RWPE1 (cell line): ENCODE results near the gene GLI2.
A peak's percentile ranks its signal among the peaks of the same experiment; 100 is the strongest.

Experiments
- CTCF ChIA-PET: fragments of 350-600 bp; sonication (Branson Sonifier 250); formaldehyde crosslinking; extraction: SDS; loops from one replicate; lab custom pipeline; 2021; lab: Yijun Ruan, JAX
- POLR2A ChIA-PET: fragments of 400-600 bp; formaldehyde crosslinking; extraction: SDS; loops from one replicate; lab custom pipeline; 2020; ENCODE audit warnings: antibody characterized with exemption; ENCODE audit not compliant: low non-redundant PET; lab: Yijun Ruan, JAX
- DNase-seq: peaks from one replicate; pipeline ENCODE4 v3.0.0; 2012; ENCODE audit warnings: low spot score
- H3K27ac ChIP-seq: fragments of 450-650 bp; 2 replicates; pipeline ENCODE4 v1.5.1; 2017
- TF ChIP-seq, protein P1 (sequence below): fragments of 450-650 bp; conservative IDR thresholded peaks from 2 replicates; pipeline ENCODE4 v1.5.1; 2017; ENCODE audit warnings: low read depth, mild to moderate bottlenecking

The GLI2 gene

DNA sequence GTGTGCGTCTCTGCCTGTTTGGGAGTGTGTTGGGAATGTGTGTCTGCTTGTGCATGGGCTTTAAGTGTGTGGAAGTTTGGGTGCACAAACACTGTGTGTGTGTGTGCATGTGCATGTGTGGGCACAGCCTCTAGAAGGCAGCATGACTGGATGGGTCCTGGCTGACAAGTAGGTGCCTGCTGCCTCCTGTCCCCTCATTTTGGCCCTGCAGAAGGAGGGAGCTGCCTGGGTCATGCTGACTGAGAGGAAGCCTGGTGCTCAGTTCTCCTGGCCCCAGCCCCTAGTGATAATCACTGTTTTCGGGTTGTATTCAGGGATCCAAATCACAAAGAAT lies 34.1 kb downstream of the GLI2 start:
- DNase-seq, result no peak
- H3K27ac ChIP-seq, result no peak overlapping the region
- ChIA-PET POLR2A (no interaction called here), CTCF (no interaction called here)
- TF ChIP-seq, protein P1, sequence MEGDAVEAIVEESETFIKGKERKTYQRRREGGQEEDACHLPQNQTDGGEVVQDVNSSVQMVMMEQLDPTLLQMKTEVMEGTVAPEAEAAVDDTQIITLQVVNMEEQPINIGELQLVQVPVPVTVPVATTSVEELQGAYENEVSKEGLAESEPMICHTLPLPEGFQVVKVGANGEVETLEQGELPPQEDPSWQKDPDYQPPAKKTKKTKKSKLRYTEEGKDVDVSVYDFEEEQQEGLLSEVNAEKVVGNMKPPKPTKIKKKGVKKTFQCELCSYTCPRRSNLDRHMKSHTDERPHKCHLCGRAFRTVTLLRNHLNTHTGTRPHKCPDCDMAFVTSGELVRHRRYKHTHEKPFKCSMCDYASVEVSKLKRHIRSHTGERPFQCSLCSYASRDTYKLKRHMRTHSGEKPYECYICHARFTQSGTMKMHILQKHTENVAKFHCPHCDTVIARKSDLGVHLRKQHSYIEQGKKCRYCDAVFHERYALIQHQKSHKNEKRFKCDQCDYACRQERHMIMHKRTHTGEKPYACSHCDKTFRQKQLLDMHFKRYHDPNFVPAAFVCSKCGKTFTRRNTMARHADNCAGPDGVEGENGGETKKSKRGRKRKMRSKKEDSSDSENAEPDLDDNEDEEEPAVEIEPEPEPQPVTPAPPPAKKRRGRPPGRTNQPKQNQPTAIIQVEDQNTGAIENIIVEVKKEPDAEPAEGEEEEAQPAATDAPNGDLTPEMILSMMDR, result no peak

DNA sequence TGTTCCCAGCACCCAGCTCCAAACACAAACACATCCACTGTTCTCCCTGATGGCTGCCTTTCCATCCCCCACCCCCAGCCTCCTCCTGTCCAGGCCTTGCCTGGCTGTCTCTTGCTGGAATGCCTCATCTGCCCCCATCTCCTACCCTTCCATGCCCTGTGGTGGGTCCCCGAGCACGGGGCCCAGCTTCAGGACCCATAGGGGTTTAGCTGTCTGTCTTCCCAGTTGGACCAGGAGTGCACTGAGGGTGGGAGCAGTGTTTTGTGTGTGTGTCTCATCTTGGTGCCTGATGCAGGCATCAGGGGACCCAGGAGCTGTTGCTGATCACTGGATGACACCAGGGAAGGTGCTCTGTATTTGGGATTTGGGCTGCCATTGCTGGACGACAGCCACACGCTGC lies 34.5 kb downstream of the GLI2 start:
- DNase-seq, result no peak
- ChIA-PET CTCF (no interaction called here), POLR2A (no interaction called here)
- TF ChIP-seq, protein P1, result no peak
- H3K27ac ChIP-seq, result no peak overlapping the region

DNA sequence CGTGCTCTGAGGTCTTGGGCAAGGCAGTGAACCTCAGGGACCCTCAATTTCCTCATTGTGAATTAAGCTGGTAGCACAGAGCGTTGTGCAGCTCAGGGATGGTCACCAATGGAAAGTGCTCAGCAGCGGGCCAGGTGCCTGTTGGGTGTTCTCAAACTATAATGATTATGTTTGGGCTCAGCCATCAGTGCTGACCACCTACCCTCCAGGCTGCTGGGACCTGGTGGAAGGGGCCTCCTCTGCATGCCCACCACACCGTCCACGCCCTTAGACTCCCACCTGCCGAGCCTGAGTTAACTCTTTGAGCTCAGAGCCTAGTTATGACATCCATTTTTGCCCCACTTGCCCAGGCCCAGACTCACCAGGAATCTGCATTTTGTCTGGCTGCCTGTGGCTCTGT lies 35.0 kb downstream of the GLI2 start:
- ChIA-PET POLR2A (no interaction called here), CTCF (no interaction called here)
- DNase-seq, result no peak
- H3K27ac ChIP-seq, result no peak overlapping the region
- TF ChIP-seq, protein P1, result no peak

DNA sequence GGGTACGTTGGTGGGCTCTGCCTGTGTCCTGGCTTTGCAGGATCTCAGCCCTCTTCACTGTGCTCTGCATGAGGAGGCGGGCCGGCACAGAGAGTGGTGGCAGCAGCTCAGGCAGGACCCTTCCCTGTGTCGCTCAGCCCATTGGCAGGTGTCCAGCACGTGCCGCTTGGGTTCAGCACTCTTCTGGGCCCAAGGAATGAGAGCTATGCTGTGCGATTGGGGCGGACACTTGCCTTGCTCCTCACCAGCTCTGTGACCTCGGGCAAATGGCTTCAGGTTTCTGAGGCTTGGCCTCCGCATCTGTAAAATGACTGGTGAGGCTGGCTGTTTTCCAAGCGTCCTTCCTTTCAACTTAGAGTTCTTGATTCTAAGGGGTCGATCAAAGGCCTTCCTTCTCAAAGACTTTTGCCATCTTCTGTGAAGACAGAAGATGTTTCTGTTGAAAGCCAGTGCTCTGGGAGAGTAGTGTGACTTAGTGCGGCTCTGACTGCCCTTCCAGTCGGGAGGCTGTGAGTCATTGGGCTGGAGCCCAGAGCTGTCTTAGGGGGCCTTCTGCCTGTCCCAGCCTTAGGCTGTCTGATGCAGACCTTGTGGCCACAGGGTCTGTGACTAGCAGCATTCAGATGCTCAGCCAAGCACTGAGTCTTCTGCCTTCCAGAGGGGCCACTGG lies 35.6 kb downstream of the GLI2 start:
- POLR2A ChIA-PET, result no interaction called here
- peak; percentile 27 for DNase-seq
- TF ChIP-seq, protein P1, result no peak
- CTCF ChIA-PET, result no interaction called here
- peak overlapping the region; percentile 32; the same call in 1 of the 2 replicates for H3K27ac ChIP-seq

DNA sequence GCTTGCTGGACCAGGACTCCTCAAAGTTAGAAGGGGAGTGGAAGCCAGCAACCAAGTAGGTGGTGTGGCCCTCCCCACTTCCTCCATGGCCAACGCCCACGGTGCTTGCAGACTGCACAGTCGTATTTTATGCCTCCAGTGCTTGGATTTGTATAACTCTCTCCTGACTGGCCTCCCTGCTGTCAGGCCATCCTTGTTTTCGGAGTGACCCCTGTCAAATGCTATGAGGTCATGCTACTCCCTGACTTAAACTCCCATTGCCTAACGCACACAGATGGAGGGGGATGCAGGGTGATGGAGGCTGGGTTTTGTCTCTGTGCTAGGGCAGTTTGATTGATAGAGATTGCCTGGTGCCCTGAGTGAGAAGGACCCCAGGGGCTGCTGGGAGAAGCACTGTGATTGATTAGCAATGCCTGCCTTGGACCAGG lies 36.1 kb downstream of the GLI2 start:
- CTCF ChIA-PET, result no interaction called here
- TF ChIP-seq, protein P1, result no peak
- POLR2A ChIA-PET, result no interaction called here
- no peak for DNase-seq
- peak overlapping the region; percentile 32; the same call in 1 of the 2 replicates for H3K27ac ChIP-seq

DNA sequence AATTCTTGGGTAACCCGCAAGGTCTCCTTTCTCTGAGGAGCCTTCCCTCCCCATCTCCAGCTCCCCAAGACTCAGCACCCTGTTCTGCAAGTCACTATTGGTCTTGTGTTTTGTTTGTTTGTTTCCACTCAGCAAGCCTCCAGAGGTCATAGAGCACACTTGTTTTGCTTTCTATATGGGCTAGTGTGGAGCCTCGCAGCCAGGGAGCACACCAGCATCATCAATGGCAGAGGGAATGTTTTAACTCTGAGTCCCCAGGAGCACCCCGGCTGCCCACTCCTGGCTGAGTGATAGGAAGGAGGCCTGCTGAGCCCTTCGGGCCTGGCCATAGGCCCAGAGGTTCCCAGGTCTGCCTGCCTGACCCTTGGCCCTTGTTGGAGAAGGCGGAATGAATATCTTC lies 36.6 kb downstream of the GLI2 start:
- CTCF ChIA-PET, result no interaction called here
- DNase-seq, result no peak
- no peak overlapping the region for H3K27ac ChIP-seq
- TF ChIP-seq, protein P1, result no peak
- POLR2A ChIA-PET, result no interaction called here
